ENCODE data around the gene HDAC1.

HDAC1 gene

GRCh38 chr1:32377541-32378220 lies 85.8 kb downstream of the HDAC1 start:
- FAIRE-seq = no peak

GRCh38 chr1:32380057-32380456 lies 88.2 kb downstream of the HDAC1 start:
- no peak for FAIRE-seq

Data from G401.6 (cell line).